ENCODE results near the gene ATP8B3.

The ATP8B3 gene

DNA sequence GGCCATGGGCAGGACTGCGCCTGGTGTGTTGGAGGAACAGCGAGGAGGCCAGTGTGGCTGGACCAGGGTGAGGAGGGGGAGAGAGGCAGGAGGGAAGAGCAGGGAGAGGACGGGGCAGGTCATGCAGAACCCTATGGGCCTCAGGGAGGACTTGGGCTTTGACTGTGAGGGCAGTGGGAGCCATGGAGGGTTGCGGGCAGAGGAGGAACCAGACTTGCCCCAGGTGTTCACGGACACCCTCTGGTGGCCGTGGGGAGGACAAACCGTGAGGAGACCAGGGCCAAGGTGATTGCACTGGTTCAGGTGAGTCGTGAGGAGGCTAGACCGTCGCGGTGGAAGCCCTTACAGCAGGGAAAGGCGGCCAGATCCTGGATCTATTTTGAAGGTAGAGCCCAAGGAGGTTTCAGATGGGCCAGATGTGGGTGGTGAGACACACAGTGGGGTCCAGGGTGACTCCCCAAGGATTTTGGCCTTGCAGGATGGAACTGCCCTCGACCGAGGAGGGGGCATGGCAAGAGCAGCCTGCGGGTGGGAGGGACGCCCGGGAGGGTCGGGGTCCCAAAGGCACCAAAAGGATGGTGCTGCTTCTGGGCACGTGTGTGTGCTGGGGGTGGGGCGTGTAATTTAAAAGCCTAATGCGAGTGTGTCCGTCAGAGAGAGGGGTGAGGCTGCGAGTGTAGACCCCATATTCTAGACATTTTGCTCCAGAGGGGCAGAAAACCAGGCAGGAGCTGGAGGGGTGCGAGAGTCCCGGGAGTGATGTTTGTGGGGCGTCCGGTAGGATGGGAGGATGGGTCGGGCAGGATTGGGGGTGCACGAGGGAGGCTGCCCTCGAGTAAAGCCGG is 39.0 kb upstream of the ATP8B3 start:
- in situ Hi-C loops (cut with MboI; ENCODE audit: low sequenced_read_pairs) = no loop called here

DNA sequence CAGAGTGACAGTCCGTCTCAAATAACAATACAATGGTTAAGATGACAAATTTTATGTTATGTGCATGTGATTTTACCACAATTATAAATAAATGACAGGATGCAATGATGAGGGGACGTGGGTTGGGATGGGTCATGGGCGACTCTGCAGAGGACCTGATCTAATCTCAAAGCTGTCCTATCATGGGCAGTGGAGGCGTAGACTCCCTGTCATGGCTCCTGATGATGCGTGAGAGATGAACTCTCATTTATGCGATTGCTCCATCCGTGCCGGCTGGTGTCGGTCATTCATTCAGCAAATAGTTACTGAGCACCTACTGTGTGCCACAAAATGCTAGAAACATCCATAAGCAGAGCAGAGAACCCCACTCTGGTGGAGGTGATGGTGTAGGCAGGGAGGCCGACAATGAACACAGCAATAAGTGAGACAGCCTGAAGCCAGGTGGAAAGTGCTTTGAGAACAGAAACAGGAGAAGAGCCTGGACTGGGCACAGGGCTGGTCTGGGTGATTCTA is 37.9 kb upstream of the ATP8B3 start:
- in situ Hi-C loops (cut with MboI; ENCODE audit: low sequenced_read_pairs) = no loop called here

DNA sequence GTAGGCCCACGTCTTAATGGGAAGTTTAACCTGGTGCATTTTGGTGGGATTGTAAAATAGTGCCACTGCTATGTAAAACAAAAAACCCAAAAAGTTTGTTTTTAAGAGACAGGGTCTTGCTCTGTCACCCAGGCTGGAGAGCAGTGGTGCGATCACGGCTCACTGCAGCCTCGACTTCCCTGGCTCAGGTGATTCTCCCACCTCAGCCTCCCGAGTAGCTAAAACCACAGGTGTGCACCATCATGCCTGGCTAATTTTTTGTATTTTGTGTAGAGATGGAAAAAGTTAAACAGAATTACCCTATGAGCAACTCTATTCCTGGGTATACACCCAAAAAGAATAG is 37.0 kb upstream of the ATP8B3 start:
- in situ Hi-C loops (cut with MboI; ENCODE audit: low sequenced_read_pairs) = no loop called here

DNA sequence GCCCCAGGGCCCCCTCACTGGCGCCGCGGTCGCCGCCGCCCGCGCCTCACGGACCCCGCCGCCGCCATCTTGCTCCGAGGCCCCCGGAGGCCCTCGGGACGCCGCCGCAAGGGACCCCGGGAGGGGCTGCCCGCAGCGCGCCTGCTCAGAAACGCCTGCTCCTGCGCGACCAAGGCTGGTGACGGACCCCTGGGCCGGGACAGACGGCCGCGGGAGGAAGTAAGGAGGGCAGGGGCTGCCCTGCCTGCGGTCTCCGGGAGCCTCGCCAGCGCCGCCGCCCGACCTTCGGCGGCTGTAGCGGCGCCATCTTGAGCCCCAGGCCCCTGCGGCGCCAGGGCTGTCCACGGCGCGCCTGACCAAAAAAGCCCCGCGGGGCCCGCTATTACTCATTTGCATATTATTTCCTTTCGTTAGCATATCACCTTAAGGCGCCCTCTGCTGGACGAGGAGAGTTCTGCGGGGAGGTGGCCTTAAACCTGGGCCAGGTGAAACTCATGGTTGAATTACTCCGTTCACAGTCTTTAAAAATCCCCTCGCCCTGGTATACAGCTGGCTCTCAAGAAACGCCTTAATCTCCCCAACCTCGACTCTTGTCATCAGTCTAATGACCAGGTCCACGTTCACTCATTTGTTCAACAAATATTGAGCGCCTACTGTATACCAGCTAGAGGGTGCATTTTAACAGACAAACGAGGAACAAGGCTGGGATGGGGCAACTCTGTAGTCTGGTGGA is 36.5 kb upstream of the ATP8B3 start, which contains the start of gene REXO1:
Gene REXO1 (minus strand): TSS at position 85 of the 733 bp plus-strand sequence. CDS start 125 bp downstream, outside the sequence.
- in situ Hi-C loops (cut with MboI; ENCODE audit: low sequenced_read_pairs) = no loop called here

DNA sequence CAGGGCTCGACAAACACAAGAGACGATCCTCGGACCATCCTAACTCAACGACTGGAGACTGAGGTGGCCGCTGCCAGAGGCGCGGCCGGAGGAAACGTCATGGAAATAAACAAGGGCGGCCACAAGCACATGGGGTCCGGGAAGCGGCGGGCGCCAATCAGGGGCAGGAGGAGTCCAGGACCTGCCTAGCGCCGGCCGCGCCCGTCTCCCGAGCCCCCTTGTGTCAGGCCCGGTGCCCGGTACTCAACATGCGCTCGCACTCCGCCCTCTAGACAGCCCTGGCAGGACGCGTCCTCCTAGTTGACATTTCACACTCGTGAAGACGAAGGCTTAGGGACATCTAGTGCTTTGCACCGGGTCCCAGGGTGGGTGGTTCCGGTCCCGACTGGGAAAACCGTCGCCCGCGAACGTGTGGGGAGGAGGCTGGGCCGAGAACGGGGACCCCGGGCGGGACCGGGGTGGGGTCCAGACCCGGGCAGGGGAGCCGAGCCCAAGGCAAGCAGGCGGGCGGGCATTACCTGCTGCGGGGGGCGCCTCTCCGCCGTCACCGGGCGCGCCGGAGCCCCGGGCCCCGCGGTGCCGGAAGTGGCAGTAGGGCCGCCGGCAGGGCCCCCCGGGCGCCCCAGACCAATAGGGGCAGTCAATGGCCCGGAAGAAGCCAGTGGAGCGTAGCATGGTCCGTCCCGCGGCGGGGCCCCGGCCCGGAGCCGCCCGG is 35.8 kb upstream of the ATP8B3 start:
- in situ Hi-C loops (cut with MboI; ENCODE audit: low sequenced_read_pairs) = no loop called here

DNA sequence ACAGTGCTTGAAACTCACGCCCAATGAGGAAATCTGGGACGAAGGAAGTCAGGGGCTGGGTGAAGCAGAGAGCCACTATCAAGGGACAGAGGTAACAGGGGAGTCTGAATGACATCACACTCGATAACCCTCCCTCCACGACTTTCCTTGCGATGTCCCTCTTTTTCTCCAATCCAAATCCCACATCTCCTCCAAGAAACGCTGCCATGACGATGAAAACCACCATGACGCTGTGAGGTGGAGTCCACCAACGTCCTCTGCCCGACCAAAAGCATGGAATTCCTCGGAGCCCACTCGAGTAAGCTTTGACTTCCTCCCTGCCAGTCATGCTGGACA is 35.2 kb upstream of the ATP8B3 start:
- in situ Hi-C loops (cut with MboI; ENCODE audit: low sequenced_read_pairs) = no loop called here

DNA sequence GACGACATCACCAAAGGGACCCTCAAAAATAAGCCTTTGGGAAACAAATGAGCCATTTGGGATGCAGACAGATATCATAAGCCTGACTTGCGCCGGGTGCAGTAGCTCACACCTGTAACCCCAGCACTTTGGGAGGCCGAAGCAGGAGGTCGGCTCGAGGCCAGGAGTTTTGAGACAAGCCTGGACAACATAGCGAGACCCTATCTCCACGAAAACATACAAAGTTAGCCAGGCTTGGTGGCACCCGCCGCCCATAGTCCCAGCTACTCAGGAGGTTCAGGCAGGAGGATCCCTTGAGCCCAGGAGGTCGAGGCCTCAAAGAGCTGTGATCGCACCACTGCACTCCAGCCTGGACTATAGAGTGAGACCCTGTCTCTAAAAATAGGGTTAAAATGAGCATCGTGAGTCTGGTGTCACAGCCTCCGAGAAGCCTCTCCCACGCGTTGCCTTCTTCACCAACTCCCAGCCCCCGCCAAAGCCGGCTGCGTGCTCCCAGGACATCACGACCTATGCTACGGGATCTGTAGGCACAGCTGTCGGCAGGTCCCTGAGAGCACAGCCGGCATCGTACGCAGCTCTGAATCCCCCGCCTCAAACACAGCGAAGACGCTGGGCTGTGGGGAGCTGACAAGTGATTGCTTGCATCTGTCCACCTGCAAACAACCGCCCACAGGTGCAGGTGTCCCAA is 34.6 kb upstream of the ATP8B3 start:
- in situ Hi-C loops (cut with MboI; ENCODE audit: low sequenced_read_pairs) = no loop called here

DNA sequence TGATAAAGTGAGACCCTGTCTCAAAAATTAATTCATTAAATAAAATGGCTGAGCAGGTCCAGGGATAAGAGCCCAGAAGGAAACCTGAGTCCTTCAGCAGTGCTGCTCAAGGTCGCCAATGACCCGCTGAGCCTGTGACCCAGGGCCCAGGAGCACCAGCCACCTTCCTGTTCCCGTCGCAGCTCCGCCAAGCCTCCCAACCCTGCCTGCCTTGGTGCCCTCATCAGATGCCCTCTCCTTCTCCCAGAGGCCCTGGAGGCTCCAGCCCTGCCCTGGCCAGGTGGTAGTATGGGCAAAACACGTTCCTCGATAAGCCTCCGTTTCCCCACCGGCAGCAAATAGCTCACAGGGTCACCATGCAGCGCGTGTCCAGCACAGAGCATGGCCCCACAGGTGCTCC is 33.6 kb upstream of the ATP8B3 start:
- in situ Hi-C loops (cut with MboI; ENCODE audit: low sequenced_read_pairs) = no loop called here

DNA sequence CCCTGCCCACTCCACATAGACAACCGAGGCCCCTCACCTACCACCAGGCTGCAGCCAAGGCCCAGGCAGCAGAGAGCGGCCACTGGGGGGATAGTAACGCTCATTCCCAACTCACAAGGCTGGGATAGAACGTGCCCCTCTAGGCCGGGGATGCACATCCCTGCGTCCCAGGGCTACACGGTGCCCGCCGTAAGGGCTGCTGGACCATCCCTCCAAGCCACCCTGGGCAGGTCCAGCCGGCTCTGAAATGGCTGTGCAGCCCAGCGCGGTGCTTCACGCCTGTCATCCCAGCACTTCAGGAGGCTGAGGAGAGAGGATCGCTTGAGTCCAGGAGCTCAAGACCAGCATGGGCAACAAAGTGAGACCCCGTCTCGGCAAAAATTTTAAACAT is 33.0 kb upstream of the ATP8B3 start:
- in situ Hi-C loops (cut with MboI; ENCODE audit: low sequenced_read_pairs) = no loop called here

DNA sequence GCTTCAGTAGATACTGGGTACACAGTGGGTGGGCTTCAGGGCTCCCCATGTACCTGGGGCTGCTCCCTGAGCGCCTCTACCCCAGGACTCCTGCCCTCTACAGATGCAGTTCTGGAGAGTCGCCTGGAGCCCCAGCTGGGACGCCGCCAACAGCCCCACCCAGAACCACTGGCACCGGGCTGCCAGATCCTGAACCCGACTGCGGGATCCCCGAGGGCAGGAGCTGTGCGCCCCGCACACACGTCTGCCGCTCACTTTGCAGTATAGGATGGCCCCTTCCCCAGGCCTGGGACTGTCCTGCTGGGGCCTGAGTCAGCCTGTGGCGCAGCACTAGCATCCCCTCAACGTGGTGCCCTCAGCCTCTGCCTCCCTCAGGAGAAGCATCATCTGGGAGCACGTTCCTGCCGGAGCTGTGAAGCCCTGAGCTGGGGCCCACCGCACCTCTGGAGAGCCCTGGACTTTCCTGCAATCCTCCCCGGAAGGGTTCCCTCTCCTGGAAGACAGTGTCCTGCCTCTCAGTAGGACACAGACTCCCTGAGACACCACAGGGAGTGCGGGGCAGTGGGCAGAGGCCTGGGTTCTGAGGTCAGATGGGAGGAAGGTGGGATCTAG is 32.5 kb upstream of the ATP8B3 start:
- in situ Hi-C loops (cut with MboI; ENCODE audit: low sequenced_read_pairs) = no loop called here

DNA sequence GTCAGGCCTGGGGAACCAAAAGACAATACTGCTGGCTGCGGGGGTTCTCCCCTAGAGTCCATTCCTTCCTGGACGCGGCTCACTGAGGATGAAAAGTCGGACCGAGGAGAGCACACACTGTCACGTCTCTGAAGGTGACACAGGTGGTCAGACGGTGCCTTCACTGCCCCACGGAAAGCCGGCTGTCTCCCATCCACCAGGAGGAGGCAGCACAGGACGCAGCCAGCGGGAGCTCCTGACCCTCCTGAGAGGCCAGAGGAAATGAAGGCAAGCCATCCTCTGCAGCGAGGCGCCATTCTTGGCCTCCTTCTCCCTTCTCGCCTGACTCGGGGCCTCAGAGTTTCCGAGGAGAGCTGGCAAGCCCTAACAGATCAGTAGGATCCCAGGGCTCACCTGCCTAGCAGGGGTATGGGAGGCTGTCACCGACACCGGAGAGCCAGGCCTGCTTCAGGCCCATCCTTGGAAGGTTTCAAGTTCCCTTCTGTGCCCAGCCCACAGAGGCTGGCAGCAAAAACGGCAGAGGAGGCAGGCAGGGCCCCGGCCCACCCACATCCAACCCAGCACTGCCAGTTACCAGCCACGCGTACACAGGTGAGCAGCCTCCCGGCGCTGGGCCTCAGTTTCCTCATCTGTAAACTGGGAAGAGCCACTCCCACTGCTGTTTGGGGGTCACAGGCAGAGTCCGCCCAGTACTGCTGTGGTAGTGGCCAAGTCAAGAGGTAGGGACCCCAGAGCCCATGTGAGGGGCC is 31.7 kb upstream of the ATP8B3 start:
- in situ Hi-C loops (cut with MboI; ENCODE audit: low sequenced_read_pairs) = no loop called here

DNA sequence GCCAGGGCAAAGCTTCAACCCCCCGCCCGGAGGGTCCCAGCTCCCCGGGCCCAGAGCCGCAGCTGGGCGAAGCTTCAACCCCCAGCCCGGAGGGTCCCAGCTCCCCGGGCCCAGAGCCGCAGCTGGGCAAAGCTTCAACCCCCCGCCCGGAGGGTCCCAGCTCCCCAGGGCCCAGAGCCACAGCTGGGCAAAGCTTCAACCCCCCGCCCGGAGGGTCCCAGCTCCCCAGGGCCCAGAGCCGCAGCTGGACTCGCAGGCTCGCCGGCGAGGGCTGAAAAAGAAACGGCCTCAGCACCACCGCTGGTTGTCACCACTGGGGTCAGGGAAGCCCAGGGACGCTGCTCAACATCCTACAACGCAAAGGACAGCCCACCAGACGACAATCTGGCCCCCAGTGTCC is 31.0 kb upstream of the ATP8B3 start:
- in situ Hi-C loops (cut with MboI; ENCODE audit: low sequenced_read_pairs) = no loop called here

DNA sequence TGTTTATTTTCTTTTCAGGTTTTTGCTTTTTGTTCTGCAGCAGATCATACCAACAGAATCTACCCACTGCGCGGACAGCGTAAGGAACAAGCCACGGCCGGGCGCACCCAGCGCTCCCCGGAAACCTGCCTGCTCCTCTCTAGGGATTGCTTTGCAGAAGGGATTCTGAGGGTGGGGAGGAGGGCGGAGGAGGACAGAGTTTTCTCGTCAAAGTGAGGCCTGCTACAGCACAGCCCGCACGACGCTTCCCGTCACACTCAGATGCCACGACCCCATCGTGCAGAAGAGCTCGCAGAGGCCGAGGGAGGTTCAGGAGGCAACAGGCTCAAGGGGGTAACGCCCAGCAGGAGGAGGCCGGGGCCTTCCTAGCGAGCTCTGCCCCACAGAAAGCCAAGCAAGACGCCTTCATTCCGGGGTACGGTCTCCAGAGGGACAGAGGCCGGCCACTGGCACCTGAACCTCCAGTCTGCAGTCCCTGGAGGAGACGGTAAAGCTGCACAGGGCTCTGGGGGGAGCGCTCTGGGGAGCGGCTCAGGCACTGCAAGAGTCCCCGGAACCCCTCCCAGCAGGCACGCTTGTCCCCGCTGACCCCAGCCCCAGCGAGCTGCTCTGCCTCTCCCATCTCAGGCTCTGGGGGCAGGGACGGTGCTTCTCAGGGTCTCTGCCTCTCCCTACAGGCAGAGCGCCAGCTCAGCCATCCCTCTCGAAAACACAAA is 29.3 kb upstream of the ATP8B3 start:
- in situ Hi-C loops (cut with MboI; ENCODE audit: low sequenced_read_pairs) = no loop called here

DNA sequence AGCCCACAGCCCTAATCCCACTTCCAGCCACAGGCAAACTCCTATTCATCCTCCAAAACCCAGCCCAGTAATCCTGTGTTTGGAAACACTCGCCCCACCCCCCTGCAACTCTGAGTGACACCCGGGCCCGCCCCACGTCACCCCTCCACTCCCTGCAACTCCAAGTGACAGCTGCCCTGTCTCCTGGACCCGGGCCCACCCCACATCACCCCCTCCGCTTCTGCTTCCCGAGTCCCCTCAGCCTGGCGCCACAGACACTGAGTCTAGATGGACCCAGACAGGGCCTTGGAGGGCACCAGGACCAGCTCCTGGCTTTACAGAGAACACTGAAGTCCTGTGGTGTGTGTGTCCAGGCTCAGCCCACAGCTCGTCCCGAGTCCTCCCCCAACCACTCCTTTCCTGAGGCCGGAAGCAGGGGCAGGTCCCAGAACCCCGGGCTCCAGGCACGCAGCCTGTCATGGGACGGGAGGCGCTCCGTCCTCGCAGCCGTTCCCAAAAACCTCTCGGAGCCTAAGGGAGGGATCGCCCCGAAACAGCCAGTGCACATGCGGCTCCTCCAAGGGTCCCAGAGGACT is 28.6 kb upstream of the ATP8B3 start:
- in situ Hi-C loops (cut with MboI; ENCODE audit: low sequenced_read_pairs) = no loop called here

DNA sequence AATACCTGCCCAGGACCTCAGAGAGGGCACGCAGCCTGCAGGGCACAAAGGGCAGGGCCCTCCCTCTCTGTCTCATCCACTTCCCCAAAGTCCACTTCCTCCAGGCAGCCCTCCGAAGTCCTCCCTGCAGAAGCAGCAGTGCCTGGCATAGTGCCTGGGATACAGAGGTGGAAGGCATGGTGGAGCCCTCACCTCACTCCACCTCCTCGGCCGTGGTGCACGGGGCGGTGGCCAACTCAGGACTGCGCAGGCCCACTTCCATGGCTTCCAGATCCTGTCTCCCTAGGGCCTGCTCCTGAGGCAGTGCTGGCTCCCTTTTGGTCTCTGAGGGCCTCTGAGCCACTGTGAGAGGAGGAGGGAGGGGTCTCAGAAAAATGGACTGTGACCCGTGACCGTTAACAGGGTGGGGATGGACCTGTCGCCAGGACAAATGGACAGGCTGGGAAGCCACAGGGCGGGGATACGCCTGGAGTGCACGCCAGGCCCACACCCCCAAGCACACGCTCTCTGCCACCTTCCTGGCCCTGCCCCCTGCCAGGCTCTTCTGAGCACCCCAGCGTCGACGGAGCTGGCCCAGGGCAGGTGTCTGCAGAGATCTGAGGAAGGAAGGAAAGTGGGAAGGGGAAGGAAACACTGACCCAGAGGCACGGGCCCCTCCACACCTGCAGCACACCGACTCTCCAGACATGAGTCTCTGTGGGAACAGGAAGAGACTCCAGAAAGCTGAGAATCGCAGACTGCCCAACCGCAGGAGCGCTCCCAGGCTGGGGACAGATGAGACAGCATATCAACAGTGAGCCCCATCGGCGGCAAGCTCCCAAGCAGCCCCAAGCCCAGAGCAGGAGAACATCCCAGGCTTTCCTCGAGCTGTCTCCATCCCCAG is 27.8 kb upstream of the ATP8B3 start:
- in situ Hi-C loops (cut with MboI; ENCODE audit: low sequenced_read_pairs) = no loop called here

DNA sequence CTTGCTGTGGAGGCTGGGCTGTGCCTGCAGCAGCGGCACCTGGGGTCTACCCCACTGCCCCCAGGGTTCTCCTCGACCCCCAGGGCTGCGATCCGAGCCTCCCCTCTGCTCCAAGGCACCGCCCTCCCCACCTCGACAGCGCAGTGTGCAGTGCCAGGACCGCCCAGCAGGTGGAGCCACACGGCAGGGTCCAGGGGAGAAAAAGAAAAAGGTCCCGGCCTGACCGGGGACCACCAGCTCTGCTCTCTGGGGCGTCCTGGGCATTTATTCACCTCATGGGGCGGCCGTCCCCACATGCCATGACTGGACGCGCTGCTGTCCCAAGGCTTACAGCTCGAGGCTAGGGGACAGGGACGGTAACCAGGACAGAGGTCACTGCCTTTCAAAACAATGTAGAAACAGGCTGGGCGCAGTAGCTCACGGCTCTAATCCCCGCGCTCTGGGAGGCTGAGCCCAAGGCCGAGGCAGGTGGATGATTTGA is 25.6 kb upstream of the ATP8B3 start:
- in situ Hi-C loops (cut with MboI; ENCODE audit: low sequenced_read_pairs) = no loop called here

DNA sequence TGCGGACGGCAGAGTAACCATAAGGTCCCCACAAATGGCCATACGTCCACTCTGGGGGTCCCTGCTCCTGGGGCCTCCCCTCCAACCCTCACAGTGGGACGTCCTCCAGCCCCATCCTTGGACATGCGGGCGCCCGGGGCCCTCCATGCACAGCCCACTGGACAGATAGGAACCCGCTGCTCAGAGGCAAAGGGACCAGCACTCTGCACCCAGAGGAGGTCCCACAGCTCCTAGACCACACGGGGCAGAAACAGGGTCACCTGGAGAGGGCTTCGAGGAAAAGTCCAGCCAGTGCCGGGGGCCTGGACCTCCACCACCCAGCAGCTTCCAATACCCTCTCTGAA is 25.1 kb upstream of the ATP8B3 start:
- in situ Hi-C loops (cut with MboI; ENCODE audit: low sequenced_read_pairs) = no loop called here

Measured in HL-60/S4 (cell line).